ENCODE measurements around the gene SATB2. TPM values are rescaled to one million over a fixed set of nuclear protein-coding genes. Genes with fewer than 3 reads are reported as not detected.

The SATB2 gene
- total RNA-seq, 1 experiment from 2014 or later = 22.1 TPM

DNA sequence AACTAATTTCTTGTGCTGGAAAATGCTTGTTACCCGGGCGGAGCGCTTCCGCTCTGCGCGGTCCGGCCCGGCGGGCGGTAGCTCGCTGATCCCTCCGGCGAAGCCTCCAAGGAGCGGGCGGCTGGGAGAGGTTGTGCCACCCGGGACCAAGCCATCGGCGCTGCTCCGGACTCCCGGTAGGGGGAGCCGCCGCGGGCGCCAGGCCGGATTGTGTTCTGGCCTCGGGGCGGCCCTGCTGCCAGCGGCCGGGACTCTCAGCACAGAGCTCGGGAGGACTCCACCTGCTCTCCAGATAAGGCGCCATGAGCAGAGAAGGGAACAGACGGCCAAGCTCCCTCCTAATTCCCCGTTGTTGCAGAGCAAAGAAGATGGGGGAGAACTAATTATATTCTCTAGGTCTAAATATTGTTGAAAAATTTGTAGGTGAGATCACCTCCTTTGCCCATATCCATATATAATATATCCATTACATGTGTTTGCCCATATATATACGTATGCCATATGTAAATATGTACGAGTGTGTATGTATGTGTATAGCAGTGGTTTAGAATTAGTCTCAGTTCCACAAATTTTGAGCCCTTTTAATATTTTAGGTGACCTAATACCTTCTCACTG is 13.8 kb upstream of the SATB2 start (continued):
- TF ChIP-seq MXD4 (CRISPR knock-in tag; IDR thresholded peaks at IDR 0.05; ENCODE audit: borderline replicate concordance) (no peak), ESRRA (CRISPR knock-in tag; IDR thresholded peaks at IDR 0.05; ENCODE audit: borderline replicate concordance) (no peak), JUN (CRISPR knock-in tag; IDR thresholded peaks at IDR 0.05) (no peak), JAZF1 (CRISPR knock-in tag; IDR thresholded peaks at IDR 0.05) (no peak), NFYB (CRISPR knock-in tag; conservative IDR thresholded peaks at IDR 0.05; ENCODE audit: low read depth) (no peak), CBFB (CRISPR knock-in tag; IDR thresholded peaks at IDR 0.05; ENCODE audit: low read depth) (no peak), CREB1 (CRISPR knock-in tag; IDR thresholded peaks at IDR 0.05) (no peak), TEAD1 (CRISPR knock-in tag; IDR thresholded peaks at IDR 0.05) (0 out of 2 replicates have a peak, but pooled peaks have one; percentile 54), NFE2L1 (CRISPR knock-in tag; IDR thresholded peaks at IDR 0.05) (no peak), SP1 (CRISPR knock-in tag; conservative IDR thresholded peaks at IDR 0.05) (0 out of 2 replicates have a peak, but pooled peaks have one; percentile 29)
- TF ChIP-seq, protein P1, sequence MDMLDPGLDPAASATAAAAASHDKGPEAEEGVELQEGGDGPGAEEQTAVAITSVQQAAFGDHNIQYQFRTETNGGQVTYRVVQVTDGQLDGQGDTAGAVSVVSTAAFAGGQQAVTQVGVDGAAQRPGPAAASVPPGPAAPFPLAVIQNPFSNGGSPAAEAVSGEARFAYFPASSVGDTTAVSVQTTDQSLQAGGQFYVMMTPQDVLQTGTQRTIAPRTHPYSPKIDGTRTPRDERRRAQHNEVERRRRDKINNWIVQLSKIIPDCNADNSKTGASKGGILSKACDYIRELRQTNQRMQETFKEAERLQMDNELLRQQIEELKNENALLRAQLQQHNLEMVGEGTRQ (CRISPR knock-in tag; IDR thresholded peaks at IDR 0.05) = 0 out of 2 replicates have a peak, but pooled peaks have one; percentile 14
- TF ChIP-seq, protein P2, sequence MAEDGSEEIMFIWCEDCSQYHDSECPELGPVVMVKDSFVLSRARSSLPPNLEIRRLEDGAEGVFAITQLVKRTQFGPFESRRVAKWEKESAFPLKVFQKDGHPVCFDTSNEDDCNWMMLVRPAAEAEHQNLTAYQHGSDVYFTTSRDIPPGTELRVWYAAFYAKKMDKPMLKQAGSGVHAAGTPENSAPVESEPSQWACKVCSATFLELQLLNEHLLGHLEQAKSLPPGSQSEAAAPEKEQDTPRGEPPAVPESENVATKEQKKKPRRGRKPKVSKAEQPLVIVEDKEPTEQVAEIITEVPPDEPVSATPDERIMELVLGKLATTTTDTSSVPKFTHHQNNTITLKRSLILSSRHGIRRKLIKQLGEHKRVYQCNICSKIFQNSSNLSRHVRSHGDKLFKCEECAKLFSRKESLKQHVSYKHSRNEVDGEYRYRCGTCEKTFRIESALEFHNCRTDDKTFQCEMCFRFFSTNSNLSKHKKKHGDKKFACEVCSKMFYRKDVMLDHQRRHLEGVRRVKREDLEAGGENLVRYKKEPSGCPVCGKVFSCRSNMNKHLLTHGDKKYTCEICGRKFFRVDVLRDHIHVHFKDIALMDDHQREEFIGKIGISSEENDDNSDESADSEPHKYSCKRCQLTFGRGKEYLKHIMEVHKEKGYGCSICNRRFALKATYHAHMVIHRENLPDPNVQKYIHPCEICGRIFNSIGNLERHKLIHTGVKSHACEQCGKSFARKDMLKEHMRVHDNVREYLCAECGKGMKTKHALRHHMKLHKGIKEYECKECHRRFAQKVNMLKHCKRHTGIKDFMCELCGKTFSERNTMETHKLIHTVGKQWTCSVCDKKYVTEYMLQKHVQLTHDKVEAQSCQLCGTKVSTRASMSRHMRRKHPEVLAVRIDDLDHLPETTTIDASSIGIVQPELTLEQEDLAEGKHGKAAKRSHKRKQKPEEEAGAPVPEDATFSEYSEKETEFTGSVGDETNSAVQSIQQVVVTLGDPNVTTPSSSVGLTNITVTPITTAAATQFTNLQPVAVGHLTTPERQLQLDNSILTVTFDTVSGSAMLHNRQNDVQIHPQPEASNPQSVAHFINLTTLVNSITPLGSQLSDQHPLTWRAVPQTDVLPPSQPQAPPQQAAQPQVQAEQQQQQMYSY (CRISPR knock-in tag; IDR thresholded peaks at IDR 0.05) = no peak
- TF ChIP-seq, protein P3, sequence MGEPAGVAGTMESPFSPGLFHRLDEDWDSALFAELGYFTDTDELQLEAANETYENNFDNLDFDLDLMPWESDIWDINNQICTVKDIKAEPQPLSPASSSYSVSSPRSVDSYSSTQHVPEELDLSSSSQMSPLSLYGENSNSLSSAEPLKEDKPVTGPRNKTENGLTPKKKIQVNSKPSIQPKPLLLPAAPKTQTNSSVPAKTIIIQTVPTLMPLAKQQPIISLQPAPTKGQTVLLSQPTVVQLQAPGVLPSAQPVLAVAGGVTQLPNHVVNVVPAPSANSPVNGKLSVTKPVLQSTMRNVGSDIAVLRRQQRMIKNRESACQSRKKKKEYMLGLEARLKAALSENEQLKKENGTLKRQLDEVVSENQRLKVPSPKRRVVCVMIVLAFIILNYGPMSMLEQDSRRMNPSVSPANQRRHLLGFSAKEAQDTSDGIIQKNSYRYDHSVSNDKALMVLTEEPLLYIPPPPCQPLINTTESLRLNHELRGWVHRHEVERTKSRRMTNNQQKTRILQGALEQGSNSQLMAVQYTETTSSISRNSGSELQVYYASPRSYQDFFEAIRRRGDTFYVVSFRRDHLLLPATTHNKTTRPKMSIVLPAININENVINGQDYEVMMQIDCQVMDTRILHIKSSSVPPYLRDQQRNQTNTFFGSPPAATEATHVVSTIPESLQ (CRISPR knock-in tag; IDR thresholded peaks at IDR 0.05) = no peak
- TF ChIP-seq, protein P4, sequence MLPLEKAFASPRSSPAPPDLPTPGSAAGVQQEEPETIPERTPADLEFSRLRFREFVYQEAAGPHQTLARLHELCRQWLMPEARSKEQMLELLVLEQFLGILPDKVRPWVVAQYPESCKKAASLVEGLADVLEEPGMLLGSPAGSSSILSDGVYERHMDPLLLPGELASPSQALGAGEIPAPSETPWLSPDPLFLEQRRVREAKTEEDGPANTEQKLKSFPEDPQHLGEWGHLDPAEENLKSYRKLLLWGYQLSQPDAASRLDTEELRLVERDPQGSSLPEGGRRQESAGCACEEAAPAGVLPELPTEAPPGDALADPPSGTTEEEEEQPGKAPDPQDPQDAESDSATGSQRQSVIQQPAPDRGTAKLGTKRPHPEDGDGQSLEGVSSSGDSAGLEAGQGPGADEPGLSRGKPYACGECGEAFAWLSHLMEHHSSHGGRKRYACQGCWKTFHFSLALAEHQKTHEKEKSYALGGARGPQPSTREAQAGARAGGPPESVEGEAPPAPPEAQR (CRISPR knock-in tag; IDR thresholded peaks at IDR 0.05) = no peak
- TF ChIP-seq, protein P5, sequence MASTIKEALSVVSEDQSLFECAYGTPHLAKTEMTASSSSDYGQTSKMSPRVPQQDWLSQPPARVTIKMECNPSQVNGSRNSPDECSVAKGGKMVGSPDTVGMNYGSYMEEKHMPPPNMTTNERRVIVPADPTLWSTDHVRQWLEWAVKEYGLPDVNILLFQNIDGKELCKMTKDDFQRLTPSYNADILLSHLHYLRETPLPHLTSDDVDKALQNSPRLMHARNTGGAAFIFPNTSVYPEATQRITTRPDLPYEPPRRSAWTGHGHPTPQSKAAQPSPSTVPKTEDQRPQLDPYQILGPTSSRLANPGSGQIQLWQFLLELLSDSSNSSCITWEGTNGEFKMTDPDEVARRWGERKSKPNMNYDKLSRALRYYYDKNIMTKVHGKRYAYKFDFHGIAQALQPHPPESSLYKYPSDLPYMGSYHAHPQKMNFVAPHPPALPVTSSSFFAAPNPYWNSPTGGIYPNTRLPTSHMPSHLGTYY (CRISPR knock-in tag; IDR thresholded peaks at IDR 0.05) = no peak
- TF ChIP-seq, protein P6, sequence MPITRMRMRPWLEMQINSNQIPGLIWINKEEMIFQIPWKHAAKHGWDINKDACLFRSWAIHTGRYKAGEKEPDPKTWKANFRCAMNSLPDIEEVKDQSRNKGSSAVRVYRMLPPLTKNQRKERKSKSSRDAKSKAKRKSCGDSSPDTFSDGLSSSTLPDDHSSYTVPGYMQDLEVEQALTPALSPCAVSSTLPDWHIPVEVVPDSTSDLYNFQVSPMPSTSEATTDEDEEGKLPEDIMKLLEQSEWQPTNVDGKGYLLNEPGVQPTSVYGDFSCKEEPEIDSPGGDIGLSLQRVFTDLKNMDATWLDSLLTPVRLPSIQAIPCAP (CRISPR knock-in tag; IDR thresholded peaks at IDR 0.05) = no peak
- TF ChIP-seq, protein P7, sequence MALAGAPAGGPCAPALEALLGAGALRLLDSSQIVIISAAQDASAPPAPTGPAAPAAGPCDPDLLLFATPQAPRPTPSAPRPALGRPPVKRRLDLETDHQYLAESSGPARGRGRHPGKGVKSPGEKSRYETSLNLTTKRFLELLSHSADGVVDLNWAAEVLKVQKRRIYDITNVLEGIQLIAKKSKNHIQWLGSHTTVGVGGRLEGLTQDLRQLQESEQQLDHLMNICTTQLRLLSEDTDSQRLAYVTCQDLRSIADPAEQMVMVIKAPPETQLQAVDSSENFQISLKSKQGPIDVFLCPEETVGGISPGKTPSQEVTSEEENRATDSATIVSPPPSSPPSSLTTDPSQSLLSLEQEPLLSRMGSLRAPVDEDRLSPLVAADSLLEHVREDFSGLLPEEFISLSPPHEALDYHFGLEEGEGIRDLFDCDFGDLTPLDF (CRISPR knock-in tag; IDR thresholded peaks at IDR 0.05) = no peak

Measured in WTC11 (cell line).